Activated naive CD8-positive, alpha-beta T cell treated with anti-CD3 and anti-CD28 coated beads for 36 hours (primary cell): ENCODE data around the gene SPOP. TPM values are rescaled to one million over a fixed set of nuclear protein-coding genes. Genes with fewer than 3 reads are reported as not detected.
A peak's percentile ranks its signal among the peaks of the same experiment; 100 is the strongest.

Experiments used
- DNase-seq: peaks from one replicate; pipeline ENCODE4 v3.0.0; 2021
- H3K27ac Mint-ChIP-seq: one replicate; pipeline ENCODE4 v1.8.0; 2022; ENCODE audit warnings: mild to moderate bottlenecking, moderate library complexity, mixed read lengths
- H3K27me3 Mint-ChIP-seq: one replicate; pipeline ENCODE4 v1.8.0; 2022; ENCODE audit warnings: mild to moderate bottlenecking, mixed read lengths
- H3K36me3 Mint-ChIP-seq: one replicate; pipeline ENCODE4 v1.8.0; 2021; ENCODE audit warnings: mild to moderate bottlenecking, mixed read lengths
- H3K4me1 Mint-ChIP-seq: one replicate; pipeline ENCODE4 v1.8.0; 2021; ENCODE audit warnings: mixed read lengths
- H3K4me3 Mint-ChIP-seq: one replicate; pipeline ENCODE4 v1.8.0; 2022; ENCODE audit warnings: mild to moderate bottlenecking, moderate library complexity, mixed read lengths
- H3K9me3 Mint-ChIP-seq: one replicate; pipeline ENCODE4 v1.8.0; 2022; ENCODE audit warnings: mixed read lengths
- total RNA-seq, 2 experiments: library from RNA; stranded (reverse); gene quantifications; one replicate each; pipeline ENCODE4 v1.2.3, GENCODE V29; 2021

Gene SPOP
- total RNA-seq, 2 experiments from 2014 or later: 56.6 to 57.7 TPM

GRCh38 chr17:49705254-49705653 is 27.4 kb upstream of the SPOP start:
- H3K4me3 Mint-ChIP-seq: no peak overlapping the region

DNA sequence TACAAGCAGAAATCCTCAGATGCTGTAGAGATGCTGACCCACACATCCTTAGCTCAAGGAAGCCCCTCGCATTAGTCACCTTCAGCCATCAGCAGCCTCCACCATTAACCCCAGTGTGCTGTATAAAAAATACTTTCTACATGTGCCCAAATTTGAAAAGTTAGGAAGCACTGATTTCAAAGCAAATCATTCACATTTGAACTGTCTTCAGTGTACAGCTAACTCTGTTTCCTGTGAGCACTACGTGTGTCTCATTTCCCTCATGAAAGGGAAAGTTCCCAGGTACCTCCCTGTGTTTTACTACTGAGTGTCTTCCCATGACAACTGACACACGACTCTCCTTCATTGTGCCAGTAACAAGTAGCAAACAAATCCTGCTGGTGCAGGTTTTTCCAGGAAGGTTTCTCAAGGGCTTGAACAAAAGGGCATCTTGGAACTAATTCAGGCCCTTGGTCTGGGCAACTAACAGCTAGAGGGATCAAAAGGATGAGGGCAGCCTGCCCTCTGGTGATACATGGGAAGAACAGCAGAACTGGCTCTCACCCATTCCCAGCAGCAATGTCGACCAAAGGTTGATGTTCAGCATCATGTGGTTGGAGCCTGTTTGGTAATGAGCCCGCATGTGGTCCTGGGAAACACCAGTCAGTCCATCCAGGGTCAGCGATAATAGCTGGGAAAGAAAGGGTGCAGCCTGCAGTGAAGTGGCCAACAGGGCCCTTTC is 25.8 kb upstream of the SPOP start:
- peaks cover 29% of the 10 kb centered on the region for H3K4me1 Mint-ChIP-seq
- no peak for DNase-seq
- H3K36me3 Mint-ChIP-seq: peaks cover 8% of the 10 kb centered on the region
- H3K27ac Mint-ChIP-seq: peak overlapping the region; percentile 30
- H3K27me3 Mint-ChIP-seq: no peaks in the 10 kb centered on the region
- no peaks in the 10 kb centered on the region for H3K9me3 Mint-ChIP-seq
- no peak overlapping the region for H3K4me3 Mint-ChIP-seq

More at GRCh38 chr17:49705254-49705653, 27.4 kb upstream of the SPOP start:
- Mint-ChIP-seq H3K9me3 (no peaks in the 10 kb centered on the region), H3K36me3 (peaks cover 7% of the 10 kb centered on the region), H3K27me3 (no peaks in the 10 kb centered on the region), H3K27ac (peak overlapping the region; percentile 1), H3K4me1 (peaks cover 35% of the 10 kb centered on the region)
- no peak for DNase-seq

DNA sequence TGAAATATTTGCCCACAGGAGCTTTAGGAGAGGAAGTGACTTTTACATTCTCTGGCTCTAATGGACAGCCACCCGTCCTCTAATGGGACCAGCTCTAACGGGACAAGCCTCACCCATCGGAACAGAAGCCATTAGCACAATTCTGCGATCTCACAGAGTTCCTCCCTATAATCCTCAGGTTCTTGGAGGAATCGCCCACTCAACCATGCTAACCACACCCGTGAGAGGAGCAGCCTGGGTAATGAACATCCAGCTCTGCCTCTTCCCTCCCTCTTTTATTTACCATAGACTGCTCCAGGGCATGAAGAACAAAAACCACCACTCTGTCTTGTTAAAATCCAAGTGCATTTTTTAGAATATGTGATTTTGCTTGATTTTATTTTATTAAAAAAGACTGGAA is 23.1 kb upstream of the SPOP start:
- H3K4me3 Mint-ChIP-seq: no peak overlapping the region
- DNase-seq: no peak
- no peak overlapping the region for H3K27ac Mint-ChIP-seq
- H3K4me1 Mint-ChIP-seq: peaks cover 21% of the 10 kb centered on the region
- no peaks in the 10 kb centered on the region for H3K27me3 Mint-ChIP-seq
- peaks cover 8% of the 10 kb centered on the region for H3K36me3 Mint-ChIP-seq
- no peaks in the 10 kb centered on the region for H3K9me3 Mint-ChIP-seq

GRCh38 chr17:49699966-49700575 is 22.2 kb upstream of the SPOP start:
- Mint-ChIP-seq H3K27me3 (no peaks in the 10 kb centered on the region), H3K36me3 (peaks cover 8% of the 10 kb centered on the region), H3K4me3 (no peak overlapping the region)

DNA sequence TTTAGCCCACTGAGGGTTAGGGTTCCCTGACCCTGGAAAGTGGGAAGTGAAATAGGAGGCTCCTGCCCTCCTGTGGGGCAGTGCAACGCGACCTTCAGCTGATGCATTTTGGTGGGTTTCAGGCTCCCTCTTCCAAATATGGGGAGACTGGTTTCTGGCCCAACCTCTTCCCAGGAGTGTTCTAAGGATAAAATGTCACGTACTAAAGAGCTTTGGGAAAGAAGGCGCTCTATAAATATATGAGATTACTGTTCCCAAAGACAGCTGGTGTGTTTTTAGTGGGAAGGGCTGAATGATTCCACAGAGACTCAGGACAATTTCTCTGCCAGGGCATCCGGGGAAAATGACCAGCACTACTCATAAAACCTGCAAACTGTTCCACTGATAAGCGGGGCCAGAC is 20.1 kb upstream of the SPOP start:
- H3K36me3 Mint-ChIP-seq: peaks cover 7% of the 10 kb centered on the region
- H3K27ac Mint-ChIP-seq: no peak overlapping the region
- H3K9me3 Mint-ChIP-seq: no peaks in the 10 kb centered on the region
- H3K27me3 Mint-ChIP-seq: no peaks in the 10 kb centered on the region
- peaks cover 24% of the 10 kb centered on the region for H3K4me1 Mint-ChIP-seq
- H3K4me3 Mint-ChIP-seq: no peak overlapping the region
- no peak for DNase-seq

More at GRCh38 chr17:49699966-49700575, 22.2 kb upstream of the SPOP start:
- Mint-ChIP-seq H3K9me3 (no peaks in the 10 kb centered on the region), H3K27ac (peak overlapping the region; percentile 6), H3K4me1 (peaks cover 24% of the 10 kb centered on the region)
- DNase-seq: no peak

DNA sequence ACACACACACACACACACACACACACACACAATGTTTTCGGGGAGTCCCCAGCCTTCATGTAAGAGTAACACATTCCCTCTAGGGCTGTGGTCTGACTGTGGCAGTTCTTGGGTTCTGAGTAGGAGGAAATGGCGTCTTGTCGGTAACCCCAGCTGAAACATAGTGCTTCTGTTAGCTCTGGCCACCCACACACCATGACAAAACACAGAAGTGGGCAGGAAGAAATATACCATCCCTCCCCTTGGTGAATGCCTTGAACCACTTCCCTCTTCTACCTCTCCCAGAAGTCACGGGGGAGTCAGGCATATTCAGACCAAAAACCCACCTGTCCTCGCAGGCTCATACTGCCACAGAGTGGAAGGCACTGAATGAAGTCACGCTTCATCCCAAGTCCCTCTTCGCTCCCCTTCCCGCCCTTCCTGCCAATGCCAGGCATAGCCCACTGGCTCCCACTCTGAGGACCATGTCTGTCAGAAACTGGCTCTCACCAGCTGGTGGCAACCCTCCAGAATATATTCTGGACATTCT is 18.4 kb upstream of the SPOP start:
- Mint-ChIP-seq H3K4me3 (peak overlapping the region; percentile 40), H3K27ac (peak overlapping the region; percentile 86), H3K9me3 (no peaks in the 10 kb centered on the region), H3K4me1 (peaks cover 30% of the 10 kb centered on the region), H3K27me3 (no peaks in the 10 kb centered on the region), H3K36me3 (peaks cover 5% of the 10 kb centered on the region)
- DNase-seq: peak; percentile 81

DNA sequence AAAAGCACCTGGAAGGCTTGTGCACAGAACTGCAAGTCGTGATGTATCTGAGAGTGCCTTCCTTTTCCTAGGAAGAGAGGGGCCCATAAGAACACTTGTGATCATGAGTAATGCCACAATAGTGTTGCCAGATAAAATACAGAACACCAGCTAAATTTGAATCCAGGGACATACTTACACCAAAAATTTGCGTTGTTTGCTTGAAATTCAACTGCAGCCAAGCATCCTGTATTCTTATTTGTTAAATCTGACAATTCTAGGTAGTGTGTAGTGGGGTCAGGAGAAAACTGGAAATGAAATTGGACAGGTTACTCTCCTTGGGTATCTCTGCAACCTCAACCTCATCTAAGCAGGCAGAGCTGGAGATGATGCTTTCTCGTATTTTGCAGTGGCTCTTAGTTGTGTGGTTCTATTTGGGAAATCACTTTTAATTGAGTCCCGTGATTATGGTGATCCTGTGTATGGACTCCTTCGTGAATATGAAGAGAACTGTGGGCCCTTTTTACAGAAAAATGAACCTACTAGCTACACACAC is 17.9 kb upstream of the SPOP start:
- H3K27me3 Mint-ChIP-seq: no peaks in the 10 kb centered on the region
- H3K9me3 Mint-ChIP-seq: no peaks in the 10 kb centered on the region
- peaks cover 5% of the 10 kb centered on the region for H3K36me3 Mint-ChIP-seq
- DNase-seq: no peak
- peak overlapping the region; percentile 40 for H3K4me3 Mint-ChIP-seq
- peak overlapping the region; percentile 86 for H3K27ac Mint-ChIP-seq
- peaks cover 35% of the 10 kb centered on the region for H3K4me1 Mint-ChIP-seq

GRCh38 chr17:49694847-49695697 is 17.2 kb upstream of the SPOP start:
- Mint-ChIP-seq H3K4me1 (peaks cover 40% of the 10 kb centered on the region), H3K27ac (peak overlapping the region; percentile 86), H3K4me3 (peak overlapping the region; percentile 40), H3K36me3 (peaks cover 6% of the 10 kb centered on the region), H3K27me3 (no peaks in the 10 kb centered on the region), H3K9me3 (no peaks in the 10 kb centered on the region)
- peak; percentile 63 for DNase-seq

DNA sequence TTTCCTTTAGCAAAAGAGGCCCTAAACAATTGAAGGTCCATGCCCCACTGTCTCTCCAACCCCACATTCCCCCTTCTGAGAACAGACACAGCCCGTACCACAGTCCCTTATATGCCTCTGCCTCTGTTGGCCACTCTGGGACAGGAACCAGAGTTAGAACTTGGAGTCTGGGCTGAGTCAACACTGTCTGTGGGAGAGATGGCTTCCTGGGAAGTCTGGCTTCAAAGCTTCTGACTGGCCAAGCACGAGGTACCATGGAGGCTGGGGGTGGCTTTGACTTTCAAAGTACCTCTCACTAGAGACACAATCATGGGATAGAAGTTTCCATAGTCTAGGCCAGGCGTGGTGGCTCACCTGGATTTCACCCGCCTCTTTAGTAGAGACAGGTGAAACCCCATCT is 14.9 kb upstream of the SPOP start:
- Mint-ChIP-seq H3K27me3 (no peaks in the 10 kb centered on the region), H3K9me3 (peaks cover 2% of the 10 kb centered on the region), H3K4me1 (peaks cover 52% of the 10 kb centered on the region), H3K27ac (no peak overlapping the region), H3K36me3 (peaks cover 9% of the 10 kb centered on the region), H3K4me3 (no peak overlapping the region)
- no peak for DNase-seq

DNA sequence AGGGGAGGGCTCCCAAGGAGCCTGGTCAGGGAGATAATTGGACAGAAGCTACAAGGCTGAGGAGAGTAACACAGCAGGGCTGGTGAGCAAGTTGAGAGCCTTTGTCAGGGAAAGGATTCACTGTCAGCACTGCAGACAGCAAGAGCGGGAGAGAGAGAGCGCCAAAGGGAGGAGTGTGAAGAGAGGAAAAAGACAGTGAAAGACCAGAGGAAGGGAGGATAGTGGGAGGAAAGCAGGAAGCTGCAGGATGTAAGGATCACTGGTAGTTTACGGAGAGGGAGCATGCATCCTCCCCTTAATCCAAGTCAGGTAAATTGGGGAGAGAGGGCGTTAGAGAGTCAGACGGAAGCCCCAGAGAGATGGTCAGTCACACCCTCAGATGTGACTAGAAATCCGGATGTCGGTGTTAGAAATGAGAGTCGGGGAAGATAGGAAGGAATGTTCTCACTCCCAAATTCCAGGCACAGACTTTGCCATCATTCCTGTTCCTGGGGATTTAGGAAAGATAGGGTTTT is 13.8 kb upstream of the SPOP start:
- DNase-seq: no peak
- Mint-ChIP-seq H3K36me3 (peaks cover 10% of the 10 kb centered on the region), H3K4me3 (no peak overlapping the region), H3K9me3 (peaks cover 3% of the 10 kb centered on the region), H3K27me3 (no peaks in the 10 kb centered on the region), H3K4me1 (peaks cover 58% of the 10 kb centered on the region), H3K27ac (no peak overlapping the region)

DNA sequence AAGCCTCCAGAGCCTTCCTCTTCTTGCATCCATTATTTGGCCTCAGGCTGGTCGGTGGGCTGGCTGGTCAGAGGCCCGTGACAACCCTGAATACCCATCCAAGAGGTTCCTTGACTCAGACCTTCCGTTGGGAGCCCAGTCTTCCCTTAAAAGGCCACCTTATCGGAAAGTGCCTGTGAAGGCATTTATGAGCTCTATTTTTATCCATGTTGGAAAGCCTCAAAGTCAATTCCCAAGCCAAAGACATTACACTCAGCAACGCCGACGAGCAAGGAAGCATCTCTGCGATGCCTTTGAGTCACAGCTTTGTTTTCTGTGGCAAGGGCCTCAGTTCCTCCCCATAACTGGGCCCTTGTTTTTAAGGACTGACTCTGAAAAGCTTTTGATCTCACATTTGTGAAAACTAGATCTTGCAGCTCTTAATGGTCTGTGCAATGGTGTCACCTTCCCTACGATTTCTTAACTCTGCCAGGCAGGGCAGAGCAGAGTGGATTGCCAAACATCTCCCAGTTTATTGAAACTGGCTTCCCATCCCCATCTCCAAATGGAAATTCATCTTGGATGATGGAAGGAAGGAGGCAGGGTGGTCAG is 13.3 kb upstream of the SPOP start:
- Mint-ChIP-seq H3K4me3 (no peak overlapping the region), H3K36me3 (peaks cover 11% of the 10 kb centered on the region), H3K9me3 (peaks cover 4% of the 10 kb centered on the region), H3K27me3 (no peaks in the 10 kb centered on the region), H3K4me1 (peaks cover 53% of the 10 kb centered on the region), H3K27ac (peak overlapping the region; percentile 56)
- DNase-seq: no peak

DNA sequence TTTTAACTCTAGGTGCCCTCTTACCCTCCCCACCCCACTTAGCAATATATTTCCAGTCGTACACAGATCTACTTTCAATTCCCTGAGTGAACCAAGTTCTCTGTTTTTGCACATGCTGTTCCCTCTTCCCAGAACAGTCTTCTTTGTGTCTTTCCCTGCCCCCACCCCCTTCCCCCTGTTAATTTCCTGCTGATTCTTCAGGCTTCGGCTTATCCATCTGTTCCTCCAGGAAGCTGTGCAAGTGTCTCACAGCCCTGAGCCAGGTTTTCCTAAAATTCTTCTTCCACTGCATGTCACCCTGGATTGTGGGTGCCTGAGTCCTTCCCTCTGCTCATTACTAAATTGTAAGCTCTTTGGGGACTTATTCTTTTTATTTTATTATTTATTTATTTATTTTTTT is 12.4 kb upstream of the SPOP start:
- no peaks in the 10 kb centered on the region for H3K27me3 Mint-ChIP-seq
- peaks cover 45% of the 10 kb centered on the region for H3K4me1 Mint-ChIP-seq
- H3K9me3 Mint-ChIP-seq: peaks cover 4% of the 10 kb centered on the region
- no peak for DNase-seq
- H3K36me3 Mint-ChIP-seq: peaks cover 11% of the 10 kb centered on the region
- H3K27ac Mint-ChIP-seq: no peak overlapping the region
- no peak overlapping the region for H3K4me3 Mint-ChIP-seq

DNA sequence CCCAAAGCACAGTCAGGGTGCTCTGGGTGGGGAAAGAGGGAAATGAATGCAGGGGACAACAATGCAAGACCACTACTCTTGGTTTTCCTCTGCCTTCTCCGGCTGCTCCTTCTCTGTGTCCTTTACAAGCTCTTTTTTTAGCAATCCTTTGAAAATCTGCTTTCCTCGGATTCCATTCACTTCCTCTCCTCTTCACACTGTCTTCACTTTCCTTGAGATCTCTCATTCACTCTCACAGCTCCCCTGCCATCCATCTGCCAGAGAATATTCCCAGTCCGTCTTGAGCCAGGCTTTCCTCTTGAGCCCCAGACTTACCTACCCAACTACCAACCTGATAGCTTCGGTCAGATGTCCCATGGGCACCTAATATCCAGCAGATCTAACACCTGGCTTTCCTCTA is 11.0 kb upstream of the SPOP start:
- H3K4me3 Mint-ChIP-seq: peak overlapping the region; percentile 8
- H3K9me3 Mint-ChIP-seq: peaks cover 4% of the 10 kb centered on the region
- H3K27ac Mint-ChIP-seq: peak overlapping the region; percentile 72
- H3K4me1 Mint-ChIP-seq: peaks cover 40% of the 10 kb centered on the region
- H3K36me3 Mint-ChIP-seq: peaks cover 11% of the 10 kb centered on the region
- DNase-seq: no peak
- H3K27me3 Mint-ChIP-seq: no peaks in the 10 kb centered on the region

GRCh38 chr17:49687878-49688491 is 10.1 kb upstream of the SPOP start:
- H3K9me3 Mint-ChIP-seq: peaks cover 4% of the 10 kb centered on the region
- peak; percentile 14 for DNase-seq

More at GRCh38 chr17:49687878-49688491, 10.1 kb upstream of the SPOP start:
- H3K27ac Mint-ChIP-seq: peak overlapping the region; percentile 92
- peaks cover 11% of the 10 kb centered on the region for H3K36me3 Mint-ChIP-seq
- peak overlapping the region; percentile 64 for H3K4me3 Mint-ChIP-seq
- H3K4me1 Mint-ChIP-seq: peaks cover 40% of the 10 kb centered on the region
- no peaks in the 10 kb centered on the region for H3K27me3 Mint-ChIP-seq
